Measurements from ENCODE around the gene HTATSF1. TPM values are rescaled to one million over a fixed set of nuclear protein-coding genes. Genes with fewer than 3 reads are reported as not detected.

The HTATSF1 gene
- total RNA-seq, 4 donors from 2014 or later = 60.1 to 91.7 (median 80.9) TPM

- Histone ChIP-seq H3K36me3 (no peaks in the 10 kb centered on the region), H3K4me3 (replicated peaks in 1 of 3) (no peak overlapping the region), H3K9me3 (no peaks in the 10 kb centered on the region), H3K27ac (no peak overlapping the region), H3K4me1 (no peaks in the 10 kb centered on the region), H3K27me3 (no peaks in the 10 kb centered on the region)
- intact Hi-C loops (cut with DNase I) = no loop called here
- no peak for DNase-seq
- 85 to 89% methylated on average over 7 of the region's 7 CpGs for WGBS, 2 donors
- TF ChIP-seq POLR2A (IDR thresholded peaks at IDR 0.05) (no peak), CTCF (IDR thresholded peaks at IDR 0.05) (no peak)
Observed at GRCh38 chrX:136542281-136542680, 44.9 kb downstream of the HTATSF1 start.

- intact Hi-C loops (cut with DNase I) = no loop called here
- no peak for TF ChIP-seq CTCF (IDR thresholded peaks at IDR 0.05)
- TF ChIP-seq POLR2A (IDR thresholded peaks at IDR 0.05) = no peak
- Histone ChIP-seq H3K36me3 (no peaks in the 10 kb centered on the region), H3K4me1 (no peaks in the 10 kb centered on the region), H3K4me3 (replicated peaks in 1 of 3) (no peak overlapping the region), H3K27me3 (no peaks in the 10 kb centered on the region), H3K9me3 (no peaks in the 10 kb centered on the region), H3K27ac (no peak overlapping the region)
- DNase-seq = no peak
- WGBS, 2 donors = 94 to 100% methylated on average over 1 to 2 of the region's 3 CpGs
Observed at GRCh38 chrX:136546371-136546781, 49.0 kb downstream of the HTATSF1 start.

- intact Hi-C loops (cut with DNase I) = no loop called here
- Histone ChIP-seq H3K27ac (no peak overlapping the region), H3K4me3 (replicated peaks in 1 of 3) (no peak overlapping the region), H3K27me3 (no peaks in the 10 kb centered on the region), H3K4me1 (no peaks in the 10 kb centered on the region), H3K9me3 (no peaks in the 10 kb centered on the region), H3K36me3 (no peaks in the 10 kb centered on the region)
- WGBS, 2 donors = 100% methylated on average over 4 of the region's 5 CpGs
- TF ChIP-seq CTCF (IDR thresholded peaks at IDR 0.05) = no peak
- no peak for TF ChIP-seq POLR2A (IDR thresholded peaks at IDR 0.05)
- DNase-seq = no peak
Observed at GRCh38 chrX:136549226-136549625, 51.8 kb downstream of the HTATSF1 start.

- 93 to 100% methylated on average over 1 of the region's 1 CpG for WGBS, 2 donors
- H3K36me3 ChIP-seq = no peaks in the 10 kb centered on the region
- H3K27ac ChIP-seq = no peak overlapping the region
- no peaks in the 10 kb centered on the region for H3K9me3 ChIP-seq
- H3K4me3 ChIP-seq (replicated peaks in 1 of 3) = no peak overlapping the region
- intact Hi-C loops (cut with DNase I) = no loop called here
- no peak for DNase-seq
- no peaks in the 10 kb centered on the region for H3K27me3 ChIP-seq
- TF ChIP-seq POLR2A (IDR thresholded peaks at IDR 0.05) (no peak), CTCF (IDR thresholded peaks at IDR 0.05) (no peak)
- H3K4me1 ChIP-seq = no peaks in the 10 kb centered on the region
Observed at GRCh38 chrX:136551410-136551809, 54.0 kb downstream of the HTATSF1 start.

GRCh38 chrX:136555694-136556093, 58.3 kb downstream of the HTATSF1 start:
- no peak for DNase-seq
- WGBS, 2 donors = 88 to 92% methylated on average over 2 of the region's 2 CpGs
- no peak overlapping the region for H3K4me3 ChIP-seq (replicated peaks in 1 of 3)

More at GRCh38 chrX:136555694-136556093, 58.3 kb downstream of the HTATSF1 start:
- no peaks in the 10 kb centered on the region for H3K4me1 ChIP-seq
- intact Hi-C loops (cut with DNase I) = no loop called here
- H3K27ac ChIP-seq = no peak overlapping the region
- no peaks in the 10 kb centered on the region for H3K27me3 ChIP-seq
- TF ChIP-seq POLR2A (IDR thresholded peaks at IDR 0.05) (no peak), CTCF (IDR thresholded peaks at IDR 0.05) (no peak)
- H3K36me3 ChIP-seq = no peaks in the 10 kb centered on the region
- no peaks in the 10 kb centered on the region for H3K9me3 ChIP-seq

MicroRNAs within 50 kb of the gene (microRNA counts, 767-probe panel; counts per million panel counts)
- 0 counts per million in 2 donors for microRNA hsa-miR-934

Small RNA genes within 50 kb of the gene (microRNA-seq; reads per million reads assigned to microRNA genes)
- not detected for gene MIR934

Small RNA genes within 50 kb of the gene (small RNA-seq; reads per million reads assigned to genes)
- not detected for gene MIR934

Other genes with a start within 250 kb of the HTATSF1 start
- gene MAP7D3, start 246.2 kb upstream of the HTATSF1 start, total RNA-seq = 10 to 100 TPM; 13.8 to 22.2 (median 14.6) TPM
- gene ADGRG4, start 196.6 kb upstream of the HTATSF1 start, total RNA-seq = under 1 TPM in 1 of 4 donors, not detected in 3; under 0.01 TPM
- not detected for gene BRS3, start 9.6 kb upstream of the HTATSF1 start, total RNA-seq
- not detected for gene VGLL1, start 34.6 kb downstream of the HTATSF1 start, total RNA-seq
- gene CD40LG, start 150.6 kb downstream of the HTATSF1 start, total RNA-seq = not detected

Measured in thyroid gland (tissue), 4 donors.